ENCODE measurements around the gene ATG13.

DNA sequence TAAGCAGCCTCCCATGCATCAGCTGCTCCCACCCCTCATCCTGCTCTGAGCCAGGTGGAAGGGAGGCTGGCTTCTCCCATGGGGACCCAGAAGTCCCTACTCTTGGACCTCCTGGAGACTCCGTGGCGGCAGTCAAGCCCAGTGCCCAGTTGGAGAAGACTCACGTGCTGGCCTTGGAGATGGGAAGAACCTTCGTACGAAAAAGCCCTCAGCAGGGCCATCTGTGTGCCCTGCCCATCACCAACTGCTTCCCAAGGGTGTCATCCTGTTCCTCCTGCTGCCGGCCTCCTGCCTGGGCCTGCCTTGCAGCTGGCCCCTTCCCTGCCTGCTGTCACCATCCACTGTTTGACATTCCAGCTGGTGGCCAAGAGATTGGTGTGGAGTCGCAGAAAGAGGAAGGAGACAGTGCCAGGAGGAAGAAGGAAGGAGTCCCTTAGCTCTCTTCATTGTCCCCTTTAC is 55.1 kb downstream of the ATG13 start:
- TF ChIP-seq, protein P1, sequence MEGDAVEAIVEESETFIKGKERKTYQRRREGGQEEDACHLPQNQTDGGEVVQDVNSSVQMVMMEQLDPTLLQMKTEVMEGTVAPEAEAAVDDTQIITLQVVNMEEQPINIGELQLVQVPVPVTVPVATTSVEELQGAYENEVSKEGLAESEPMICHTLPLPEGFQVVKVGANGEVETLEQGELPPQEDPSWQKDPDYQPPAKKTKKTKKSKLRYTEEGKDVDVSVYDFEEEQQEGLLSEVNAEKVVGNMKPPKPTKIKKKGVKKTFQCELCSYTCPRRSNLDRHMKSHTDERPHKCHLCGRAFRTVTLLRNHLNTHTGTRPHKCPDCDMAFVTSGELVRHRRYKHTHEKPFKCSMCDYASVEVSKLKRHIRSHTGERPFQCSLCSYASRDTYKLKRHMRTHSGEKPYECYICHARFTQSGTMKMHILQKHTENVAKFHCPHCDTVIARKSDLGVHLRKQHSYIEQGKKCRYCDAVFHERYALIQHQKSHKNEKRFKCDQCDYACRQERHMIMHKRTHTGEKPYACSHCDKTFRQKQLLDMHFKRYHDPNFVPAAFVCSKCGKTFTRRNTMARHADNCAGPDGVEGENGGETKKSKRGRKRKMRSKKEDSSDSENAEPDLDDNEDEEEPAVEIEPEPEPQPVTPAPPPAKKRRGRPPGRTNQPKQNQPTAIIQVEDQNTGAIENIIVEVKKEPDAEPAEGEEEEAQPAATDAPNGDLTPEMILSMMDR (IDR thresholded peaks at IDR 0.05): no peak
- TF ChIP-seq POLR2A (IDR thresholded peaks at IDR 0.05): no peak
